ENCODE results near the gene ATF2. TPM values are rescaled to one million over a fixed set of nuclear protein-coding genes. Genes with fewer than 3 reads are reported as not detected.

ATF2 gene
- total RNA-seq, 2 experiments from 2014 or later = 42.9 to 48.4 TPM

GRCh38 chr2:175175896-175176295 lies 7.9 kb upstream of the ATF2 start:
- H3K4me3 Mint-ChIP-seq = no peak overlapping the region

GRCh38 chr2:175175320-175175719 lies 7.3 kb upstream of the ATF2 start:
- no peak for TF ChIP-seq CTCF (IDR thresholded peaks at IDR 0.05)
- intact Hi-C loops (cut with micrococcal nuclease) = no loop called here

More at GRCh38 chr2:175175896-175176295, 7.9 kb upstream of the ATF2 start:
- ATAC-seq = no peak
- DNase-seq = no peak
- H3K36me3 Mint-ChIP-seq (ENCODE audit: low read depth) = peaks cover 49% of the 10 kb centered on the region
- H3K4me1 Mint-ChIP-seq (ENCODE audit: low read depth) = peaks cover 35% of the 10 kb centered on the region
- POLR2A ChIA-PET = no interaction called here
- H3K27ac Mint-ChIP-seq = no peak overlapping the region
- intact Hi-C loops (cut with micrococcal nuclease) = no loop called here
- H3K27me3 Mint-ChIP-seq = no peaks in the 10 kb centered on the region
- CTCF ChIA-PET = no interaction called here
- H3K9me3 Mint-ChIP-seq = no peaks in the 10 kb centered on the region
- TF ChIP-seq CTCF (IDR thresholded peaks at IDR 0.05) = no peak

DNA sequence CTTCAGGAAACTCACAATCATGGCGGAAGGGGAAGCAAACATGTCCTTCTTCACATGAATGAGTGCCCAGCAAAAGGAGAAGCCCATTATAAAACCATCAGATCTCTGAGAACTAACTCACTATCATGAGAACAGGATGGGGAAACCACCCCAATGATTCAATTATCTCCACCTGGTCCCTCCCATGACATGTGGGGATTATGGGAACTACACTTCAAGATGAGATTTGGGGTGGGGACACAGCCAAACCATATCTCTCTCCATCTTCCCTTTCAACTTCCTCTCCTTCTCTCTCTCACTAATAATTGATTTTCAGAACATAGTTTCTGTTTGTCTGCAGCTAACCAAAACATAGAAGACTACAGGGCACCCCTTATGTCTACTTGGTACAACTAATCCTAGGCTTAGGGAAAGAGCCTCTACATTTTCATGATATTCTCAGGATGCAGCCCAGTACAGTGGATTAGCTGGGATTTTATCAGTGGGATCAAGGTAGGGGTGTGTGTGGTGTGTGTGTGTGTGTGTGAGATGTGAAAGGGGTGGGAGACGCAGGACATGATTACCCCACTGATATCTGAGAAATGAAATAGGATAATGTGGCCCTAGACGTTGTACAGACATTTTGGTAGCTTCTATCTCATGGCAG lies 2.8 kb upstream of the ATF2 start:
- DNase-seq (no peak), ATAC-seq (no peak)
- Mint-ChIP-seq H3K36me3 (ENCODE audit: low read depth) (peaks cover 13% of the 10 kb centered on the region), H3K4me1 (ENCODE audit: low read depth) (peaks cover 24% of the 10 kb centered on the region), H3K9me3 (no peaks in the 10 kb centered on the region), H3K27ac (no peak overlapping the region), H3K4me3 (no peak overlapping the region), H3K27me3 (no peaks in the 10 kb centered on the region)
- ChIA-PET CTCF (interaction anchor here (0.9 to 1.5 kb wide), 2 partner anchors 9 to 10 kb away, joined by 3 to 4 read pairs; partner anchors contain the start of gene ATP5MC3), POLR2A (no interaction called here)
- TF ChIP-seq CTCF (IDR thresholded peaks at IDR 0.05) = no peak
- intact Hi-C loops (cut with micrococcal nuclease) = no loop called here

More at GRCh38 chr2:175175320-175175719, 7.3 kb upstream of the ATF2 start:
- ATAC-seq = no peak
- no peak for DNase-seq
- CTCF ChIA-PET = no interaction called here
- H3K9me3 Mint-ChIP-seq = no peaks in the 10 kb centered on the region
- H3K27me3 Mint-ChIP-seq = no peaks in the 10 kb centered on the region
- H3K36me3 Mint-ChIP-seq (ENCODE audit: low read depth) = peaks cover 45% of the 10 kb centered on the region
- H3K4me1 Mint-ChIP-seq (ENCODE audit: low read depth) = peaks cover 33% of the 10 kb centered on the region
- POLR2A ChIA-PET = no interaction called here
- no peak overlapping the region for H3K4me3 Mint-ChIP-seq
- H3K27ac Mint-ChIP-seq = no peak overlapping the region

DNA sequence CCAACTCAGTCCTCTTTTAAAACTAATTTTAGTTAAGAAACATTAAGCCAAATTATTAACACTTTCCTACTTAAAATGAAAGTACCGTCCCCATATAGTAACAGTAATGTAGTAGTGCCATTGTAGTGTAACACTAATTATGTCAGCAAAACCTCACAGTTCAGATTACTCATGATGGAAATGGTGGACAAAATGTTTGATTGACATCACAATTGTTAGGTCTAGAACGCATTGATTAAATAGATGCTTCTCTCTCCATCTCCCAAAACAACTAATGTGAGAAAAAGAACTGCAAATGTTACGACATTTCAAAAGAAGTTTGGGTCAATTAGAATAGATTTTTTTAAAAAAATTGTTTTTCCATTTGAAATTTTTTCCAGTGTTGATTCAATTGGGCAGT lies 1.2 kb upstream of the ATF2 start:
- Mint-ChIP-seq H3K9me3 (no peaks in the 10 kb centered on the region), H3K27ac (peak overlapping the region; percentile 99), H3K36me3 (ENCODE audit: low read depth) (peaks cover 11% of the 10 kb centered on the region), H3K4me1 (ENCODE audit: low read depth) (peaks cover 33% of the 10 kb centered on the region), H3K4me3 (peak overlapping the region; percentile 89), H3K27me3 (no peaks in the 10 kb centered on the region)
- CTCF ChIA-PET = interaction anchor here (2.2 kb wide), 1 partner anchor 11 kb away, joined by 15 read pairs; the partner anchor contains the start of gene ATP5MC3
- ATAC-seq = no peak
- intact Hi-C loops (cut with micrococcal nuclease) = no loop called here
- POLR2A ChIA-PET = interaction anchor here (0.9 to 4.1 kb wide), 3 partner anchors 9 to 49 kb away, joined by 3 to 23 read pairs (median 22); partner anchors contain the start of gene ATP5MC3
- no peak for TF ChIP-seq CTCF (IDR thresholded peaks at IDR 0.05)
- no peak for DNase-seq

DNA sequence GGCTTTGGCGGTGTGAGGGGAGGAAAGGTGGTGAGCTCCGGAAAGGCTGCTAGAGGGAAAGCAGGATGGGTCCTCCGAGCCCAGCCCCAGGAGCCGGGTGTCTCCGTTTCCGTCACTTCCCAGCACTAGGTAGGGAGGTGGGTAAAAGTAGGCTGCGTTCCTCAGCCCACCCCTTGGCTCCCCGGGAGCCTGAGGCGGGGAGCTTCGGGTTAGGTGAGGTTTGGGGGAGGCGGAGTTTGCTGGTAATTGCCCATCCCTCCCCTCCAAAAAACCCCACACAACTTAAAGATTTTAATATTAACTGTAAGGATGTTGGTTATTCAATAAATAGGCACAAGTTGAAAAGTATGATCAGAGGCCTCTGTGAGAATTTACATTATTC lies 552 bp upstream of the ATF2 start:
- H3K27ac Mint-ChIP-seq = peak overlapping the region; percentile 99
- H3K4me1 Mint-ChIP-seq (ENCODE audit: low read depth) = peaks cover 35% of the 10 kb centered on the region
- no peak for DNase-seq
- H3K27me3 Mint-ChIP-seq = no peaks in the 10 kb centered on the region
- peaks cover 12% of the 10 kb centered on the region for H3K36me3 Mint-ChIP-seq (ENCODE audit: low read depth)
- peak overlapping the region; percentile 89 for H3K4me3 Mint-ChIP-seq
- peak; percentile 22 for ATAC-seq
- intact Hi-C loops (cut with micrococcal nuclease) = no loop called here
- CTCF ChIA-PET = interaction anchor here (1.0 to 2.2 kb wide), 3 partner anchors 11 to 65 kb away, joined by 3 to 15 read pairs (median 4); partner anchors contain the start of gene ATP5MC3
- TF ChIP-seq CTCF (IDR thresholded peaks at IDR 0.05) = no peak
- POLR2A ChIA-PET = interaction anchor here (0.9 to 4.1 kb wide), 3 partner anchors 10 to 48 kb away, joined by 3 to 23 read pairs (median 22); partner anchors contain the start of gene ATP5MC3
- no peaks in the 10 kb centered on the region for H3K9me3 Mint-ChIP-seq
